ENCODE results near the gene ZNF195. TPM values are rescaled to one million over a fixed set of nuclear protein-coding genes. Genes with fewer than 3 reads are reported as not detected.

ZNF195 gene
- total RNA-seq, 1 experiment from 2014 or later: 13.4 TPM

DNA sequence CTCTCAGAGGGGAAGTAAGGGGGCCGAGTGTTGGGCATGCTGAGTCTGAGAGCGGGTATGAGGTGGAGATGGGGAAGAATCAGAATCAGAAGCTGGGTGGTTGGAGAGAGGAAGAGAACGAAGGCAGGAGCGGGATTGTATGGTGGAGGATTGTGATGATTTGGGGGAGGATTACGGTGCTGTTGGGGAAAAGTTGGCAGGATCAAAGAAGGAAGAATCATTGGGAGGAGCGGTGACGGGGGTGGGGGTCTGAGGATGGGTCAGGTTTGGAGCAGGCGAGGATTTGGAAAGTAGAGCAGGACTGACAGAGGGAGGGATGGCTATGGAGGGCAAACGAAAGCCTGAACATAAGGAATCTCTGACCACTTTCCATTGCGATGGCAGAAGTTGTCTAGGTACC, 22.1 kb downstream of the ZNF195 start:
- Histone ChIP-seq H3K36me3 (ENCODE audit: low read depth) (peaks cover 32% of the 10 kb centered on the region), H4K20me1 (ENCODE audit: insufficient read depth) (no peaks in the 10 kb centered on the region), H3K27me3 (ENCODE audit: insufficient read depth, low read depth) (no peaks in the 10 kb centered on the region), H3K4me2 (no peak overlapping the region), H3K9me3 (ENCODE audit: insufficient read depth, low read depth) (peaks cover 16% of the 10 kb centered on the region), H2AFZ (no peak overlapping the region), H3K4me3 (no peak overlapping the region), H3F3A (ENCODE audit: insufficient read depth, low read depth) (no peaks in the 10 kb centered on the region), H3K4me1 (replicated peaks; ENCODE audit: insufficient read depth) (no peaks in the 10 kb centered on the region), H3K27ac (no peak overlapping the region), H3K9me2 (ENCODE audit: insufficient read depth) (no peaks in the 10 kb centered on the region), H3K79me2 (ENCODE audit: low read depth) (no peaks in the 10 kb centered on the region)
- CTCF ChIA-PET: interaction anchor here (0.7 kb wide), 1 partner anchor 1834 kb away, joined by 19 read pairs; no protein-coding TSS in a partner anchor
- intact Hi-C loops (cut with micrococcal nuclease; ENCODE audit: unreplicated experiment): no loop called here
- POLR2A ChIA-PET (ENCODE audit: unreplicated experiment): interaction anchor here (0.7 kb wide), 1 partner anchor 17 kb away, joined by 4 read pairs; no protein-coding TSS in a partner anchor
- TF ChIP-seq EZH2 (IDR thresholded peaks at IDR 0.05; ENCODE audit: low read depth): no peak
- TF ChIP-seq, protein P1, sequence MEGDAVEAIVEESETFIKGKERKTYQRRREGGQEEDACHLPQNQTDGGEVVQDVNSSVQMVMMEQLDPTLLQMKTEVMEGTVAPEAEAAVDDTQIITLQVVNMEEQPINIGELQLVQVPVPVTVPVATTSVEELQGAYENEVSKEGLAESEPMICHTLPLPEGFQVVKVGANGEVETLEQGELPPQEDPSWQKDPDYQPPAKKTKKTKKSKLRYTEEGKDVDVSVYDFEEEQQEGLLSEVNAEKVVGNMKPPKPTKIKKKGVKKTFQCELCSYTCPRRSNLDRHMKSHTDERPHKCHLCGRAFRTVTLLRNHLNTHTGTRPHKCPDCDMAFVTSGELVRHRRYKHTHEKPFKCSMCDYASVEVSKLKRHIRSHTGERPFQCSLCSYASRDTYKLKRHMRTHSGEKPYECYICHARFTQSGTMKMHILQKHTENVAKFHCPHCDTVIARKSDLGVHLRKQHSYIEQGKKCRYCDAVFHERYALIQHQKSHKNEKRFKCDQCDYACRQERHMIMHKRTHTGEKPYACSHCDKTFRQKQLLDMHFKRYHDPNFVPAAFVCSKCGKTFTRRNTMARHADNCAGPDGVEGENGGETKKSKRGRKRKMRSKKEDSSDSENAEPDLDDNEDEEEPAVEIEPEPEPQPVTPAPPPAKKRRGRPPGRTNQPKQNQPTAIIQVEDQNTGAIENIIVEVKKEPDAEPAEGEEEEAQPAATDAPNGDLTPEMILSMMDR (conservative IDR thresholded peaks at IDR 0.05): no peak
- BruUV-seq (replicated peaks): no TSS peak
- DNase-seq: no peak

DNA sequence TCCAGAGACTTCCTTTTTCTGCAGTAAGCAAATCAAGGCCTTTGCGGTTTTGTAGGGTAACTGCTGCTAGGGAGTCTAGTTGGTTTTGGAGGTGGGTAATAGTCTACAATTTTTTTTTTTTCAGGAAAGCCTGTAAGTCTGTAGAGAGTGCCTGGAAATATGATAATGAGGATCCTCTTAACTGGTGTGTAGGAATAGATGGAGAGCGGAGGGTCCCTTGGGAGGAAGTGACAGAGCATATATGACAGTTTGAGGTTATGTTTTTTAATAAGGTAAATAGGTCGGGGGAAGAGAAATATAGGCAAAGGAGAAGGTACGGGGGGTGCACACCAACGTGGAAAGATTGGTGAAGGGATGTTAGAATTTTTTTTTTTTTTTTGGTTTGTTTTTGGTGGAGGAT, 25.9 kb downstream of the ZNF195 start:
- H3F3A ChIP-seq (ENCODE audit: insufficient read depth, low read depth): no peaks in the 10 kb centered on the region
- DNase-seq: no peak
- no peaks in the 10 kb centered on the region for H3K4me1 ChIP-seq (replicated peaks; ENCODE audit: insufficient read depth)
- H3K4me2 ChIP-seq: no peak overlapping the region
- TF ChIP-seq, protein P1 (conservative IDR thresholded peaks at IDR 0.05): no peak
- TF ChIP-seq EZH2 (IDR thresholded peaks at IDR 0.05; ENCODE audit: low read depth): no peak
- ChIA-PET POLR2A (ENCODE audit: unreplicated experiment) (no interaction called here), CTCF (no interaction called here)
- H3K27me3 ChIP-seq (ENCODE audit: insufficient read depth, low read depth): peaks cover 9% of the 10 kb centered on the region; the same call in 1 of the 2 replicates
- H3K4me3 ChIP-seq: no peak overlapping the region
- H3K36me3 ChIP-seq (ENCODE audit: low read depth): no peaks in the 10 kb centered on the region
- H2AFZ ChIP-seq: no peak overlapping the region
- no TSS peak for BruUV-seq (replicated peaks)
- H4K20me1 ChIP-seq (ENCODE audit: insufficient read depth): no peaks in the 10 kb centered on the region
- no peak overlapping the region for H3K27ac ChIP-seq
- H3K9me2 ChIP-seq (ENCODE audit: insufficient read depth): no peaks in the 10 kb centered on the region
- H3K79me2 ChIP-seq (ENCODE audit: low read depth): no peaks in the 10 kb centered on the region
- intact Hi-C loops (cut with micrococcal nuclease; ENCODE audit: unreplicated experiment): no loop called here
- H3K9me3 ChIP-seq (ENCODE audit: insufficient read depth, low read depth): no peaks in the 10 kb centered on the region

DNA sequence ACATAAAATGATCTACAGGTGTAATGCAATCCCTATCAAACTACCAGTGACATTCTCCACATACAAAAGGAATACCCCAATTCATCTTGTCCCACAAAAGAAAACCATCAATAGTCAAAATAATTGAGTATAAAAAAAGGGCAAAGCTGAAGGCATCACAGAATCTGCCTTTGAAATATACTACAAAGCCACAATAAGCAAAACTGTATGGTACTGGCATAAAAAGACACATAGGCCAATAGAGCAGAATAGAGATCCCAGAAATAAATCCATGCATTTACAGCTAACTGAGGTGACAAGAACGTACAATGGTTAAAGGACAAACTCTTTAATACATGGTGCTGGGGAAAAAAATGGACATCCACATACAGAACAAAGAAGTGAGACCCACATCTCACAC, 31.8 kb downstream of the ZNF195 start:
- Histone ChIP-seq H4K20me1 (ENCODE audit: insufficient read depth) (no peaks in the 10 kb centered on the region), H2AFZ (no peak overlapping the region), H3F3A (ENCODE audit: insufficient read depth, low read depth) (no peaks in the 10 kb centered on the region), H3K27ac (no peak overlapping the region), H3K36me3 (ENCODE audit: low read depth) (no peaks in the 10 kb centered on the region), H3K4me2 (no peak overlapping the region), H3K27me3 (ENCODE audit: insufficient read depth, low read depth) (peaks cover 32% of the 10 kb centered on the region), H3K9me2 (ENCODE audit: insufficient read depth) (no peaks in the 10 kb centered on the region), H3K79me2 (ENCODE audit: low read depth) (no peaks in the 10 kb centered on the region), H3K4me1 (replicated peaks; ENCODE audit: insufficient read depth) (no peaks in the 10 kb centered on the region), H3K9me3 (ENCODE audit: insufficient read depth, low read depth) (no peaks in the 10 kb centered on the region), H3K4me3 (no peak overlapping the region)
- no TSS peak for BruUV-seq (replicated peaks)
- intact Hi-C loops (cut with micrococcal nuclease; ENCODE audit: unreplicated experiment): no loop called here
- DNase-seq: no peak
- no peak for TF ChIP-seq EZH2 (IDR thresholded peaks at IDR 0.05; ENCODE audit: low read depth)
- TF ChIP-seq, protein P1 (conservative IDR thresholded peaks at IDR 0.05): no peak
- CTCF ChIA-PET: interaction anchor here (0.6 kb wide), 1 partner anchor 235 kb away, joined by 3 read pairs; no protein-coding TSS in a partner anchor
- POLR2A ChIA-PET (ENCODE audit: unreplicated experiment): no interaction called here

All from PC-9 (cell line).